ENCODE measurements around the gene ZNF2.

The ZNF2 gene

DNA sequence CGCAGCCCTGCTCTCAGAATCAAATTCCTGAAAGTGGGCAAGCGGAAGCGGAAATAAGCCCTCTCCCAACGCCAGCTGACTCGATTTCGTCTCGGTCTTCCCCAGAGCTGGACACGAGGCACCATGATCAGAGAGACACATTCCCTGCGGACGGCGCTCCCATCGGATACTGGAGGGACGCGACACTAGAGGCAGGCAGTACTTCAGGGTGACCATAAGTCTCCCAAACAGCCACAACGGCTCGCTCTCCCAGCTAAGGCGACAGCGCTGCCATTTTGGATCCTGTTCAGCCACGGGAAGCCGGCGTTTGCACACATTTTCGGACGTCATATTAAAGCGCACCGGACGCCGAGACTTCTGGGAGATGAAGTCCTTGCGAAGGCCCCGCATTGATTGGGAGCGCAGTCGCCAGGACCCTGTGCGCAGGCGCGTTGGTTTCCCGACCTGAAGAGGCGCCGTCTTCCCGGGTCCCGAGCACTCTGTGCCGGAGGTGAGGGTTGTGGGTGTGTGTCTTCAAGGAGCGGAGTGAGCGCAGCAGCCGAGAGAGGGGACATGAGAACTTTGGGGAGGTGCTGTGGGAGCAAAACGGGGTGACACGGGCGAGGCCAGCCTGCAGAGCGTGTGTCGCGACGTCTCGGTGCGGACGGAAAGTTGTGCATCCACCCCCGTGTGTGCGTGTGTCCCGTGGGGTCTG, at the start of gene ZNF2:
ZNF2 (plus strand) TSS at position 439 of the 694 bp plus-strand sequence. CDS start 10,418 bp downstream, outside the sequence.
- DNase-seq, result peak; percentile 99

DNA sequence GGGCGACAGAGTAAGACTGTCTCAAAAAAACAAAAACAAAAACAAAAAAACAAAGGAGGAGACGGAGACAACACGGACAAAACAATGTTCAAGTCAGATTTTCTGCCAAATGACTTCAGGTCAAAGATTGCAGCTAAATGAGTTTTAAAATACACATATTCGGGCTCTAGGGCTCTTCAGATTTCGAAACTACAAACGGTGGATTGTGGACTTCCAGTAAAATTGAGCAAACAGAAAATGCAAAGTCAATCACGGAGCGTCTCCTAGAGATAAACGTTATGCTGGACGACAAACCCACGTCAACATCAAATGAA, 44.6 kb upstream of the ZNF2 start:
- DNase-seq, result no peak

DNA sequence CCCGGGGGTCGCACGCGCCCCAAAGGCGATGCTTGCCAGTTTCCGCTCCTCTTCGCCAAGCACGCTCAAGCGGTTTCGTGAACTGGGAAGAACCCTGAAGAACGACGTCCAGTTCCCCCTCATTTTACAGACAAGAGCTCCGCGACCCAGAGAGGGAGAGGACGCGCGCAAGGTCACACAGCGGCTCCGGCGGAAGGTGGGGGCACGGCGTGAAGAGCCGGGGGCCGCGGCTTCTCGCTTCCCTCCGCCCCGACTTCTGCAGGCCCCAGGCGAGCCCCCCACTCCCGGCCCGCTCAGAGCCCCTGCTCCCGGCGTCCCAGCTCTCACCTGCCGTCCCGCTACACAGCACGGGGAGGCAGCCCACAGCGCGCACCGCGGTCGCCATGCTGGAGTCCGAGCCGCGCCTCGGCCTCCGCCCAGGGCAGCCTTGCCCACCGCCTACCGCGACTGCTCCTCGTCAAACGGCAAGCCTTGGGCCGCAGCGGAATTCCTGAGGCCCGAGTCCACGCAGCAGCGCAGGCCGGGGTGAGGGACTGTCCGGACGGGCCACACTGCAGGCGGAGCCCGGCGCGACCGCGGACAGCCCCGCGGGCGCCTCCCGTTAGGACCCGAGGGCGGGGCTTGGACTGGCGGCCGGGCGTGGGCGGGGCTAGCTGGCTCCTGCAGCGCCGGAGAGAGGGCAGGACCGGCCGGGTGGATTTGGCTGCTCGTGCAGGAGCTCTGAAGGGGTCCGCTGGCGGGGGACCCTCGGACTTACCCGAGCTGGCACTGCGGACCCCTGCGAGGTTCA, 44.0 kb upstream of the ZNF2 start, which contains the start of gene MRPS5:
MRPS5 (minus strand) TSS at position 402 of the 790 bp plus-strand sequence; CDS start at position 385, 17 bp downstream.
- peak; percentile 90 for DNase-seq

DNA sequence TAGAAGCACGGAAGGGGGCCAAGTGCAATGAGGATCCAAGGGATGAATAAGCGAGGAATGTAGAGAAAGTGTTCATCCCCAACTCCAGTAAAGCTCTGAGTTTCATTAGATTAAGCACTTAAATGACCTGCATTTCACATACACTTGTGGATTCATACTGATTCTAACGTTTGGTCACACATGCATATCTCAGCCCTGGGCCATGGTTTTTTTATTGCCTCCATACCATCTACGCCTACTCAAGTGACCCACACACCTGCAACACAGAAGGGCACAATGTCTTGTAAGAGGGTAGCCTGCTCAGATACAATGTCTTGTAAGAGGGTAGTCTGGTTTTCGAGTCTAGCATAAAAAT, 43.4 kb upstream of the ZNF2 start:
- DNase-seq, result no peak

DNA sequence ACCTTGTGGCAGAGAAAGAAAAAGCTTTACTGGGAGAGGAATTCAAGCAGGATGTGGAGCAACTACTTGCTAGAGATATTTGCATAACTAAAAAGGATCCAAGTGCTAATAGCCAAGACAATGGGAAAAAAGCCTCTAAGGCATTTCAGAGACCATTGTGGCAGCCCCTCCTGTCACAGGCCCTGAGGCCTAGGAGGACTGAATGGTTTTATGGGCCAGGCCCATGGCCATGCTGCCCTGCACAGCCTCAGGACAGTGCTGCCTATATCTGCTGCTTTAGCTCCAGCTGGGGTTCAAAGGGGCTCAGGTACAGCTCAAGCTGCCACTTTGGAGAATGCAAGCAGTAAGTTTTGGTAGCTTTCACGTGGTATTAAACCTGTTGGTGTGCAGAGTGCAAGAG, 26.9 kb upstream of the ZNF2 start:
- no peak for DNase-seq

DNA sequence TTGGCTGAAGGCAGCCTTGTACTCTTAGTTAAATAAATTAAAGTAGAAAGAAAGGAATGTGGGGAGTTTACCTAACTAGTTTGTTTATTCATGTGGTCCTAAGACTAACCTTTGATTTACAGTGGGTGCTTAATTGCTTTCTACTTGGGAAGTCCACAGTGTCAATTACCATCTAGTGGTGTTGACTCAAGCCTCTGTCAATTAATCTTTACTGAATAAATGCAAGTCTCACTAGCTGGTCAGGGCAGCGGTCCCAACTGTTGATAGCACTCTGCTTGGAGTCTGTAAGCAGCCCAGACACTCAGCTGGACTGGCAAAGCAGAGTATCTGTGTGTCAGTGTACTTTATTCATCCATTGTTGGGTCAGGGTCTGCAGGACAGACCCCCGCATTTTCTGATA, 21.8 kb upstream of the ZNF2 start:
- DNase-seq, result no peak

DNA sequence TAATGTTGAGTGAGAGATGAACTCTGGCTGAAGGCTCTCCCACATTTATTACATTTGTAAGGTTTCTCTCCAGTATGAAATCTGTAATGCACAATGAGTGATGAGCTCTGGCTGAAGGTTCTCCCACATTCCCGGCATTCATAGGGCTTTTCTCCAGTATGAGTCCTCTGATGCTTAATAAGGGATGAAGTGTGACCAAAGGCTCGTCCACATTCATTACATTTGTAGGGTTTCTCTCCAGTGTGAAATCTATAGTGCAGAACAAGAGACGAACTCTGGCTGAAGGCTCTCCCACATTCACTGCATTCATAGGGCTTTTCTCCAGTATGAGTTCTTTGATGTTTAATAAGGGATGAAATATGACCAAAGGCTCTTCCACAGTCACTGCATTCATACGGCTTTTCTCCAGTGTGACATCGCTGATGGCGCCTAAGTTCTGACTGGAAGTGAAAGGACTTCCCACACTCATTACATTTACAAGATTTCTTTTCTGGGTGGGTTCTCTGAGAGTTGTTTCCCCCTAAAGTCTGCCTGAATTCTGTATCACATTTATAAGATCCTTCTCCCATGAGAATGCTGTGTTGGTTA, 16.1 kb upstream of the ZNF2 start:
- no peak for DNase-seq

DNA sequence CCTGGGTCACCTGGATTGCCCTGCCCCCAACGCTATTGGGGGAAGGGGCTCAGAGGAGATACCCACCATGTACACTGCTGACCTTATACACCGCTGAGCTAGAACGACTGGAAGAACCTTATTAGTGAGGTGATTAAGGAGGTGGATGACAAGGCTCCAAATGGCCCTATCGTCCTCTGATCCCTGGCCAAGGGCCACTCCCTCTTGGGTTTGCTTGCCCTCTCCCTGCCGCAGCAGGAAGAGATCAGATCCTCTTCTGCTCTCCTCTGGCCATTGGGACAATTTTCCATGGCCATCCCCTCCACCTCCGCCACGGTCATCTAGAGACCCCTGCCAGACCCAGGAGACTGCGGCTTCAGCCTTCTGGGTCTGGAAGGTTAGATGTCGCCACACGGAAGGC, 7.2 kb upstream of the ZNF2 start:
- no peak for DNase-seq

DNA sequence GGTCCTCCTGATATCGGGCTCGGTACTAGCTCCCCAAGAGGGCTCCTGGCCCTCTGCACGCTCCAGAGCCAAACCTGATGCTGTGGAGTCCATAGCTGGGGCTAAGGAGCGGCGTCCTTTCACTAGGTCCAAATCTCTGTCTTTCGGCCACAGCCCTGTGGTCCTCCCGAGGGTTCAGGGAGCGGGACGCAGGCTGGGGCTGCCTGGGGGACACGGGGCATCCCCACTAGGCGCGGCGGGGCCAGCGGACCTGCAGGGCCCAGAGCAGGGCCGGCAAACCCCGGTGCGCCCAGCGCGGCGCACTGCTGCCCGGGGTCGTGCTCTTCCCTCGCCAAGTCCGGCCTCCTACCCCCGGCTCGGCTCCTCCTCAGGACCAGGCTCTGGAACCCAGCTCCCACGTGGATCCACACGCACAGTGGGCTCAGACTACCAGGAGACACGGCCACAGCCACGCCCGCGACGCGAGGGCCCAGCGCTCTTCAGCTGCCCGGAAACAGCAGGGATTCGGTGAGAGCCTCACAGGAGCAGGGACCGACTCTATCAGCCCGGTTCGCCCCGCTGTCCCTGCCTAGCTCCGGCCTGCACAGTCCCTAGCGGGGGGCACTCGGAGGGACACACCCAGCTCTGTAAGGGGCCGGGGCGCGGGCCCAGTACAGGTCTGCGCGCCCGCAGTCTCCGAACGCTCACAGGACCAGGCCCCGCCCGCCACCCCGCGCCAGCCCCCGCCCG, 6.6 kb upstream of the ZNF2 start:
- DNase-seq, result peak; percentile 63

DNA sequence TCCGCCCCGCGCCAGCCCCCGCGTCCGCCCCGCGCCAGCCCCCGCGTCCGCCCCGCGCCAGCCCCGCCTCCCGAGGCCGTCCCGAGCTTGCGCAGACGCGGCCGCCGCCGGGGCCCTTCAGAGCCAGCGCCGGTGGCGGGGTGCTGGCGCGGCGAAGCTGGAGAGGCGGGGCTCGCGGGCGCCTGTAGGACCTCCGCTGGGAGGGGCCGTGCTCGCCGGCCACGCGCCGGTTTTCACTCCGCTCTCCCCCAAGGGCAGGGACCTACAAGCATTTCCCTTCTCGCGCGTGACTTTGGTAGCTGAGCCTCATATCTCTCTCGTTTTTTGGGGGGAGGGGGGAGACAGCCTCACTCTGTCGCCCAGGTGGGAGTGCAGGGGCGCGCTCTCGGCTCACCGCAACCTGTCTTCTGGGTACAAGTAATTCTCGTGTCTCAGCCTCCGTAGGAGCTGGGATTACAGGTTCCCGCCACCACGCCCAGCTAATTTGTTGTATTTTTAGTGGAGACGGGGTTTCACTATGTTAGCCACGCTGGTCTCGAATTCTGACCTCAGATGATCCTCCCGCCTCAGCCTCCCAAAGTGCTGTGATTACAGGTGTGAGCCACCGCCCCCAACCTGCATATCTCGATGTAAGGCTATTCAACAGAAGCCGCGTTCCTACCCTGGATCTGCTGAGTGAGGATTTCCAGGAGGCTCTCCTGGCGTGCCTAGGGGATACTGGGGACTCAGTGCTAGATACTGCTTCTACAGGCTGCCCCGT, 5.7 kb upstream of the ZNF2 start, which contains the start of gene ZNF514:
ZNF514 (minus strand) TSS at position 159 of the 760 bp plus-strand sequence. CDS start 6,595 bp downstream, outside the sequence.
- DNase-seq, result peak; percentile 78

DNA sequence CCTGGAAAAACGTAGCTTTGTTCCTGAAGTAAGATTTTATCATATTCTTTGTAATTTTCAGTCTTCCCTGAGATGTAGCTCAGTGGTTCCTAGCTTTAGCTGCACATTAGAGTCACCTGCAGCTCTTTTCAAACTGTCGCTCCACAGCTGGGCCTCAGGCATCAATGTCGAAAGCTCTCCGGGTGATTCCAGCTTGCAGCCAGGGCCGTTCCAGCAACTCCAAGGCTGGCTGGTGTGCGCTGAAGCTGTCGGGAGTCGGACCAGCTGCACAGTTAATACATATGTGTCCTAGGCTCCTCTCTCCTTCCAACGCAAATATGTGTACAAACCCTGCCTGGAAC, 609 bp upstream of the ZNF2 start:
- DNase-seq, result no peak

DNA sequence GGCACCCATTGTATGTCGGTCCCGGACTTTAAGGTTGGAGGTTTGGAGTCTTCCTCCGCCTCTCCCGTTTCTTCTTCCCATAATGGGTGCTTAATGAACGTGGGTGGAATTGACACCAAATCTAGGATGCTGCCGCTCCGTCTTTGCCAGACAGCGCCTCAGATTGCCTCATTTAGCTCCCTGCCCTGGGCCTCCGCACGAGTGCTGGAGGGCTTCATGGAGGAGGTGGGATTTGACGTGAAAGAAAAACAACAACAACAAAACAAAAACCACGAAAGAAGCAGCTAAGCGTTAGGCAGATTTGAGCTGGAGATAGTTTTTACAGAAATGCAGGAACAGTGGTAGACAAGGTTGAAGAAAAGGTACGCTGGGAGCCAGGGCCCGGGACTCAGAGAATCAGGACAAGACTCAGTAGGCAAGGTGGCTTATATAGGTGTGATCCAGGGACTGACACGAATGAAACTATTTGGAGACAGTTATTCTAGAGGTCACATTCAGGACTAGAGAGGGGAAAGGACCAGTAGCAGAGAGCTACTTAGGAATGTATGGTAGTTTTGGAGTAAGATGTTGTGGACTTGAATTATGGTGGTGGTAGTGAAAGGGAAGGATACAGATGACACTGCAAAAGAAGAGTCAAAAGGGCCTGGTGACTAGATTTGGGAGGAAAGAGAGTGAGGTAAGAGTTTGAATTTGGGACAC, 605 bp downstream of the ZNF2 start:
- no peak for DNase-seq

DNA sequence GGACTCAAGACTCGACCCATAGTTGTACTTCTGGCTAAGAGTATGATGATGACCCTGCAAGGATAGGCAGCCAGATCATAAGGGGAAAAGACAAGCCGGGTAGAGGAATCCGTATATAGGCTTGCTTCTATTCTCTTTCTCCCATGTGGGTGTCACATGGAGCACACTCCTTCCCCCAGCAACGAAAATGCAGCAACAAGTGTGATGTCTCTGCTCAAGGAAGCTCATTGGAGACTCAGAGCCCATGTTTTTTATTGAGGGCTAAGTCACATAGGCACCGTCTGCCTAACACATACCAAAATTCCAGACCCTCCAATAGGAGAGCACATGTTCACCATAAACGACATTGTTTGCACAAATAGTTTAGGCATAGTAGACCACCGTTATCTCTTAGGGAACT, 6.3 kb downstream of the ZNF2 start:
- DNase-seq, result no peak

DNA sequence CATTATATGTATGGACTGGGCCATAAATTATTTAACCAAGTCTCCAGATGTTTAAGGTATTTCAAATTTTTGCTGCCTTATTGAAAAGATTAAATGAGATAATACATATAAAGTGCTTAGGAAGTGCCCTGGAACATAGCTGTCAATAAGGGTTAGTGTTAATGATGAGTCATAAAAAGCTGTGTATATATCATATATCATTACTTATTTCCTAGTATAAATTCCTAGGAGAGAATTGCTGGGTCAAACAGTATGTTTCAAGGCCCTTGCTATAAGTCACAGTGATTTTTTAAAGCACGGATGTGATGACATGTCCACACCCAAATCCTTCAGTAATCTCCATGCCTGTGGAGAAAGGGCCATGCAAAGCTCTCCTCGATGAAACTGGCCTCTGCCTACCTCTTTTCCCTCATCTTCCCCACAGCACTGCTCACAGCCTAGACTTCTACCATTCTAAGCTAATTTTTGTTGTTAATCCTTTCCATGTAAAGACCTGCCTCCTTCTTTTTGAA, 8.5 kb downstream of the ZNF2 start:
- DNase-seq, result no peak

DNA sequence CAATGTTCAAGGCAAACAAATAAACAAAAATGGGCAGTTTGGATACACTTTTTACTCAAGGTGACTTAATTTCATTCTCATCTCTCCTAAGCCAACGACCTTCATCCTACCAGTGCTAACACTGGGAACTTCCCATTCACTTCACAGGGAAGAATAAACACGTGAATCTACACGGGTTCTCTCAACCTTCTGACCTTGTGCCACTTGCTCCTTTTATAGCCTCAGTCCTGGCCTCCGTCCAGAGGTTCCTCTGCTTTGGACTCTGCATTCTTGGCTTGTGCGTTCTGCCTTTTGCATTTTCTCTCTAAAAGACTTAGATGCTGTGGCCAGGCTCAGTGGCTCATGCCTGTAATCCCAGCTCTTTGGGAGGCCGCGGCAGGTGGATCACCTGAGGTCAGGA, 13.8 kb downstream of the ZNF2 start:
- no peak for DNase-seq

DNA sequence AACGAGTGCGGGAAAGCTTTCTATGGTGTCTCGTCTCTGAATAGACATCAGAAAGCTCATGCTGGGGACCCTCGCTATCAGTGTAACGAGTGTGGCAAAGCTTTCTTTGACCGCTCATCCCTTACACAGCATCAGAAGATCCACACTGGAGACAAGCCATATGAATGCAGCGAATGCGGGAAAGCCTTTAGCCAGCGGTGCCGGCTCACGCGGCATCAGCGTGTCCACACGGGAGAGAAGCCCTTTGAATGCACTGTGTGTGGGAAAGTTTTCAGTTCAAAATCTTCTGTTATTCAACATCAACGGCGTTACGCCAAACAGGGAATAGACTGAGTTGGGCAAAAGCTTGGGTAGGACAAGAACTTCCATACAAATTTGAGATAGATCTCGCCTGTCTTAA, 16.2 kb downstream of the ZNF2 start:
- no peak for DNase-seq

DNA sequence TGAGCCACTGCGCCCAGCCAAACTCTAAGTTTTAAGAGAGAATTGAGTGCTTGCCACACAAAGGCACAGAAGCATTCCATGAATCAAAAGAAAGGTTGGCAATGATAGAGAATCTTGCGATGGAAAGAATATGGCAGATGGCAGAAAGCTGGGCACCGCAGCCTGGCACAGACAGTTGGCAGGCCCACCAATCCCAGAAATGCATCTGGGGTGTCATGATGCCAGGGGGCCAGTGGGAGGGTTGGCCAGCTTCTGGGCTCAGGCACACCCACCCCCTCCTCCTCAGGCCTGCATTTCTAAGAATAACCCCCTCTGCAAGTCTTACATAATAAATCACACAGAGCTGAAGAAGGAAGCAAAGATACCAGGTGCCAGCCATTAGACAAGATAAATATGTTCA, 19.6 kb downstream of the ZNF2 start:
- DNase-seq, result no peak

DNA sequence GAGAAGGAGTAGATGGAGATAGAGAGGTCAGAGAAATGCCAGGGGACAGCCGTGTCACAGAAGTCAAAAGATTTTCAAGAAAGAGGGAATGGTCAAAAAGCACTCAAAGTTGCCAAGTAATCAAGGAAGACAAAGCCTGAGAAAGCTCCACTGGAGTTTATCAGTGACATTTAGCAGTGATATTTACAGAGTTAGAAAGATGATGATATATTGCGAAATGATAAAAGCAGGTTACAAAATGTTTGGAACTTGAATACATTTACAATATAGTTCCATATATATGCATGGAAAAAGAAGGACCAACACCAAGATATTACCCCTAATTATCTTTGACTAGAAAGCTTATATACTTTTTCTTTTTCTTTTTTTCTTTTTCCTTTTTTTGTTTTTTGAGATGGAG, 20.4 kb downstream of the ZNF2 start:
- no peak for DNase-seq

DNA sequence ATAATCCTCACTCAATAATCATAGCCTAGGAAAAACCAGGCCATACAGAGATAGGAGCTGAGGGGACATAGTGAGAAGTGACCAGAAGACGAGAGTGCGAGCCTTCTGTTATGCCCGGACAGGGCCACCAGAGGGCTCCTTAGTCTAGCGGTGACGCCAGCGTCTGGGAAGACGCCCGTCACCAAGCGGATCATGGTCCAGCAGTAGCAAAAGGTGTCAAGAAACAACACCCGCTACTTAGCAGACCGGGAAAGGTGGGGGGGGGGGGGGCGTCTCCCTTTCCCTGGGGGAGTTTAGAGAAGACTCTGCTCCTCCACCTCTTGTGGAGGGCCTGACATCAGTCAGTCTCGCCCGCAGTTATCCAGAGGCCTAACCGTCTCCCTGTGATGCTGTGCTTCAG, 27.3 kb downstream of the ZNF2 start:
- DNase-seq, result peak; percentile 69

DNA sequence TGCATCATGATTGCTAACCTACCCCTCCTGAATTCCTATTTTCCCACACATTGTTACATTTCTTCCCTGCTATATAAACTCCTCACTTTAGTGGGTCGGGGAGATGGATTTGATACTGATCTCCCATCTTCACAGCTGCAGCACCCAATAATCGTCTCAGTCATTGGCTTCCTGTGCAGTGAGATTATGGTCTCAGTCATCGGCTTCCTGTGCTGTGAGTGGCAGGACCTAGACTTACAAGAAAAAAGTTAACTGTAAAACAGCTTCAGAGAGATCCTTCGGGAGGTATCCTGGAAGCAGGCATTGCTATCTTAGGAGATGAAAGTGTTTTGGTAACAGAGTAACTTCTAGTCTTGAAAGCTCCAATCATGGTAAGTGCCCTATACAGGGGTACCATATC, 38.3 kb downstream of the ZNF2 start:
- DNase-seq, result no peak

DNA sequence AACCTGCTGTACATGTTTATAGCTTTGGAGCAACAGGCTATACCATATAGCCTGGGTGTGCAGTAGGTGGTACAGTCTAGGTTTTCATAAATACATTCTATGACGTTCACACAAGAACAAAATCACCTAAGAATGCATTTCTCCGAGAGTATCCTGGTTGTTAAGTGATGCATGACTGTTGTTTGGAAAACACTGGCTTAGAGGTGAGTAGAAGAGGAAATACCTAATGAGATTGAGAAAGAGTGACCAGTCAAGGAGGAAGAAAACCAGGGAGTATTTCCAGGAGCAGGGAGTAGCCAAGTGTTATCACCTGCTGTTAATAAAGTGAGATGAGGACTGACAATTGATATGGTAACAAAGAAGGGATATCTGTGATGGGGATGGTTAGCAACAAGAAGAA, 38.8 kb downstream of the ZNF2 start:
- DNase-seq, result no peak

DNA sequence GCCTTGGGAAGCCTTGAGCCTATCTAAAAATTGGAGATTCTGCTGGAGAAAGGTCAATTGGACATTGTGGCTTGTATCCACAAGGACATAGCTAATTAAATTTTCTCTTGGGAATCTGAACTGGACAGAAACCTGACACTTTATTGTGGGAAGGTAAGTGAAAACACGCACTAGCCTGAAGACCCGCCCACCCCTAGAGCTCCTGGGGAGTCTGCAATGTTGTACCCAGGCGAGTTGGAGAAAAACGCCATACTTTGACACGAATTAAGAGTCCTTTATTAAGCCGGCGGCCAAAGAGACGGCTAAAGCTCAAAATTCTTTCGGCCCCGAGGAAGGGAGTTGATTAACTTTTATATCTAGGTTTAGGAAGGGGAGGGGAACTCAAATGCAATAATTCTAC, 40.5 kb downstream of the ZNF2 start:
- no peak for DNase-seq

All from islet precursor cell (in vitro differentiated cells).